GM18870 (cell line): ENCODE results near the gene DEAF1.
A peak's percentile ranks its signal among the peaks of the same experiment; 100 is the strongest.

ENCODE experiments used
- ATAC-seq: cut with Tn5 transposase; IDR thresholded peaks from one replicate; pipeline ENCODE4 v1.9.1; 2021; ENCODE audit warnings: moderate library complexity; ENCODE audit not compliant: unreplicated experiment

DEAF1 gene

DNA sequence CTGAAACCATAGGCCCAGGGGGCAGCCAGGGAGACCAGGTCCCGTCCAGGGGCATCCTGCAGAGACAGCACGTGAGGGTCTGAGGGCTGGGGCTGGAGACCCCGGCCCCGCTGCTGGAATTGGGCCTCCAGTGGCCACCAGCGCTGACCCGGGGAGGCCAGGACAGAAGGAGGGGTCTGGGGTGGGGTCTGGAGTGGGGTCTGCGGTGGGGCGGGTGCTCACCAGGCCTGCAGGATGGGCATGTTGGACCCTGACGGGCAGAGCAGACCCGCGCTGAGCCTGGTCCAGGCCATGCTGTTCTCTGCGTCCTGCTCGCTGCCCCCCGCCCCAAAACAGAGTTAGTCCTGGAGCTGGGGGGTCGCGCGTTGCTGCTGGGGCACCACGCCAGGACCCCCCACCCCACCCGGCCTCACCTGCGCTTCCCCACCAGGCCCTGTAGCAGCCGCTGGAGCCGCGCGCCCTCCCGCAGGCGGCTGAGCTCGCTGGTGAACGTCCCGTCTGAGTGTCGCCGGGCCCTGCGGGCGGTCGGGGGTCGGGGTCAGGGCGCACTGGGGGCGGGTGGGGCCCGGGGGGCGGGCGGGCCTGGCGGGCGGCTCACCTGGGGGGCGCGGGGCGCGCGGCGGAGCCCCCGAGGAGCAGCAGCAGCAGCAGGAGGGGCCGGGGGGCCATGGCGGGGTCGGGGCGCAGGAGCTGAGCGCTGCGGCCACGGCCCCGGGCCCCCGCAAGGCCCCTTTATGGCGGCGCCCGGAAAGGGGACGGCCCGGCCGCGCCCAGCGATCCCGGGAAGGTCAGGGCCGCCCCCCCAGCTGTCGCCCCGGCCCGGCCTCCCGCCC, 68.3 kb downstream of the DEAF1 start, which contains the start of gene SCT:
Gene SCT, minus strand, starts transcription at position 707 of the 833 bp plus-strand sequence. Its CDS starts 38 bp downstream, at position 669.
- ATAC-seq, result no peak

DNA sequence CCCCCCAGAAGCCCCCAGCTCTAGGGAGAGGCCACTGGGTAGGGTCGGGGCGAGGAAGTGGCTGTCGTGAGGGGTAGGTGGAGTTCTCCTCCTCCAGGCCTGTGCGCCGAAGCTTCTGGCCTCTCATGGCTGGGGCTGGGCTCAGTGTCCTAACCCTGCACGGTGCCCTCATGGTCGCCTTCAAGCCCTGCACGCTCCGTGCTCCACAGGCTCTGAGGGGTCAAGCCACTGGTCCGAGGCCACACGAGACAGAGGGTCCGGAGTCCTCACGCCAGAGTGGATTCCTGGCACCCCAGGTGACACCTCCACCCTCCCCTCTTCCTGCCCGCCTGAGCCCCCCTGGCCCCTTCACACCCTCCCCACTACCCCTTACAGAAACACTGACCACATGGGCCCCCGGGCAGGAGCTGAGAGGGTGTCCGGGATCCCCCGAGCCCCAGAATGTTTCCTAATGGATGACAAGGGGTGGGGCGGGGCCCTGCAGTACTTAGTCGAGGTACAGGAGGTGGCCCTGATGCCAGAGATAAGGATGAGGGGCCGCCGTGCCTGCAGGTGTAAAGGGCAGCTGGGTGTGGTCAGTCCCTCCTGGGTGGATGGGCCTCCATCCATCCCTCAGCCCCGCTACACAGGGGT, 69.3 kb downstream of the DEAF1 start:
- no peak for ATAC-seq

DNA sequence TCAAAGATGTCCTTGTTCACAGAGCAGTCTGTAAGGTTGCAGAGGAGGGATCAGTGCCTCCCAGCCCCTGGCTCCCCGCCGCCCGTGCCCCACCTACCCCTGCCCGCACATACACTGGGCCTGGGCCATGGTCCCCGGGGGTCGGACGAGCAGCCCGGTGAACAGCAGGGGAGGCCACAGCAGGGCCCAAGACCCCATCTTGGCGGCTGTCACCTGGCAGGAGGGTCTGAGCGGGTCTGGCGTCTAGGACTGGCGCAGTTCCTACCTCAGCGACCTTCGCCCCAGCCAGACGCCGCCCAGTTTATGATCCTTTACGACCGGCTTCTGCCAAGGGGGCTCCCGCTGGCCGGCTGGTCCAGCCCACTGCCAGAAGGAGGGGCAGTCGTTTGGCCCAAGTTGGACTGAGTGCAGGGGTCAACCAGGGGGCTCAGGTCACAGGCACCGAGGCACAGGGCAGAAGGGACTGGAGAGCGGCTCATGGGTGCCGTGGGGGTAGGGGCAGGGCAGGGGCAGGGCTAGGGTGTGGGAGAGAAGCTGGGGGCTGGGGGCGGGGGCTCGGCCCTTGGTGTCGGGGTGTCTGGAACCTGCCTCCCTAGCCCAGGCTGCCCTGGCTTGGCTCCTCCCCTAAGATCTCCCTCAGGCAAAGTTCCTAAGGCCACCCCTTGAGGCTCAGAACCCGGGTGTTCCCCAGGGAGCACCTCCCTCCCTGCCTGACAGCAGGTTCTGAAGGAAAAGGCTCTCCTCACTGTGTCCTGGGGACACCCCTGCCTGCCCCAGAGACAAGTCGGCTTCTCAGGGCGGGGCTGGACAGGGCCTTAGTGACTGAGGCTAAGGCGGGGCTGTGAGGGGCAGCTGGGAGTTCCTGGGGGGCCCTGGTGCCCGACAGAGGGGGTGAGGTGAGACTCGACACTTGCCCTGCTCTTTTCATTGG, 70.1 kb downstream of the DEAF1 start, which contains the start of gene CDHR5:
Gene CDHR5, minus strand, starts transcription at position 251 of the 931 bp plus-strand sequence. Its CDS starts 53 bp downstream, at position 198.
- no peak for ATAC-seq

DNA sequence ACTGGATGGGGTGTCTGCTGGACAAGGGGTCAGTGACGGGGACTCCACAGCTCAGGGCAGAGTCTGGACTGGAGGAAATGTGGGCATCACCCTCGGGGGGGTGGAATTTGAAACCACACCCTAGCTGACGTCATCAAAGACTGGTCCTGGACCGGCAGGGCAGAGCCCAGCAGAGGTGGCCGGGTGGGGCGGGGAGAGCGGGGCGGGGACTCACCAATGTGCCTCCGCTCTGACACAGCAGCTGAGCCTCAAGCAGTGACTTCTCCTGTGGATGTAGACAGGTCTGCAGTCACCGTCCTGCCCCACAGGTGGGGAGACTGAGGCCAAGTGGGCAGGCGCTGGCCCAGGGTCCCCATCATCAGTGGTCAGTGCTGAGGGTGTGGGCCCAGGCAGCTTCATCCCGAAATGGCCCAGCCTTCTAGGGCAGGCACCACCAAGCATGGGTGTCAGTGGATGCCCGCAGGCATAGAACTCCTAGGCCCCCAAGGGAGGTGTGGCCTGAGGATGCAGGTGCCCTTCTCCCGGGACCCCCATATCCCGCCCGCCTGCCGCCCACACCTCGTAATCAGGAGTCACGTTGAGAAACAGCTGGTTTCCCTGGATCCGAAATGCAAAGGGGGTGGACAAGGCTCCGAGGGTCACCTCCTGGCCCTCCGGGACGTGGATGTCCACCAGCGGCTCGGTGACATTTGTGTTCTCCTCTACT, 70.9 kb downstream of the DEAF1 start:
- no peak for ATAC-seq

DNA sequence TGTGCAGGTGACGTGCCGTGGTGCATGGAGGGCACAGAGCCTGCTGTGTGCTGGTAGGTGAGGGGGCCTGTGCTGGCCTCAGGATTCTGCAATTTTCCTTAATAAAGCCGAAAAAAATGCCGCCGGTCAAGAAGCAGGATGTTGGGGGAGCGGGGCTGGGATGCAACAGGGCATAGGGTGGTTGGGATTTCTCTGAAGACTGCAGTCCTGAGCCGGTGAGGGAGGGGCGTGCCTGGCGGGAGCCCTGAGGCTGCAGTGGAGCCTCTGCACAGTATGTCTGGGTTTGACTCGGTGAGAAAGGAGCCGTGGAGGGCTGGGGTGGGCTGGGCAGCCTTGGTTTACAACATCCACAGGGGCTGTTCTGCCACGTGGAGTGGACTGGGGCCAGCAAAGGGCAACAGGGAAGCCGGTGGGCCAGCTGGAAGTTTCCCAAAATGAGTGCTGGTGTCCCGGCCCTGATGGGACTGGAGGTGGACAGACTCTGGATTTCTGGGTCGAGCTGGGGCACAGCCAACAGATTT, 71.6 kb downstream of the DEAF1 start:
- ATAC-seq, result no peak

DNA sequence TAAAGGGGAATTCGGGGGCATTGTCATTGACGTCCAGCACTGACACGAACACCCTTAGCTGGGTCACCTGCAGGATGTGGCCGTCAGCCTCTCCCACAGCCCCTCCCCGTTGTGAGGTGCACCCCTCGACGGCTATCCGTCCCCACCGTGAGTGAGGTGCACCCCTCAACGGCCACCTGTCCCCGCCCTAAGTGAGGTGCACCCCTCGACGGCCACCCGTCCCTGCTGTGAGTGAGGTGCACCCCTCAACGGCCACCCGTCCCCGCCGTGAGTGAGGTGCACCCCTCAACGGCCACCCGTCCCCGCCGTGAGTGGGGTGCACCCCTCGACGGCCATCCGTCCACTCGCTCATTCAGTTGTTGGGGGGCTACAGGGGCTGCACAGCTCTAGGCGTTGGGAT, 73.2 kb downstream of the DEAF1 start:
- no peak for ATAC-seq

DNA sequence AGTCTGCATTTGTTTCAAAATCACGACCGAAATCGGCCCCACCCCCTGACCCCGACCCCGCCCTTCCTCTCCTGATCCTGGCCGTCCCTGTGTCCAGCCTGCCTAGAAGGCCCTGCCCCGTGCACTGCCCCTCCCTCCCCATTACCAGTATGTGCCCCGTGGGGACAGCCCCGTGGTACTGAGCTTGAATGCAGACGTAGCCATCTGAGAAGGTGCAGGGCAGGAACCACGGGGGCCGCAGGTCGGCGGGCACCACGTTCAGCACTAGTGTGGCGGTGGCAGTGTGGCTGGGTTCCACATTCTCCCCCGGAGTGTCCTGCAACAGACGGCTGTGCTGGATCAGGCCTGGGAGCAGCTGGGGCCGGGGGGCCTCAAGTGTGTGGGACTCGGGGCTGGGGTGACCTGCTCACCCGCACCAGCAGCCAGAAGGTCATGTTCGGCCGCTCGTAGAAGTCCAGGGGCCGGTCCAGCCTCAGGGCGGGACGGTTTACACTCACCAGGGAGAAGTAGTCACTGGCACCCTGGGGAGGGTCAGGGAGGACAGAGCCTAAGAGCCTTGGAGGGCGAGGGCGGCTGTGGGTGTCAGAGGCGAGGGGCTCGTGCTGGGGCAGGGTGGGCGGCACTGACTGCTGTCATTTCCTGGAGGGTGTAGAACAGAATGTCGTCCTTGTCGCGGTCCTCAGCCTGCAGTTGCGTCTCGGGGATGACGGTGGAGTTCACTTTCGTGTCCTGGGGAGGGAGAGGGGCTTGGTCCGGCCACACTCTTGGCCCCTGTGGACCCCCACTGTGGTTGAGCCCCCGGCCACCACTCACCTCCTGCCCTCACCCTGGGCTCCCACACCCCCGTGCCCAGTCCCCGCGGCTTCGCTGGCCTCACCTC, 73.8 kb downstream of the DEAF1 start:
- ATAC-seq, result no peak

DNA sequence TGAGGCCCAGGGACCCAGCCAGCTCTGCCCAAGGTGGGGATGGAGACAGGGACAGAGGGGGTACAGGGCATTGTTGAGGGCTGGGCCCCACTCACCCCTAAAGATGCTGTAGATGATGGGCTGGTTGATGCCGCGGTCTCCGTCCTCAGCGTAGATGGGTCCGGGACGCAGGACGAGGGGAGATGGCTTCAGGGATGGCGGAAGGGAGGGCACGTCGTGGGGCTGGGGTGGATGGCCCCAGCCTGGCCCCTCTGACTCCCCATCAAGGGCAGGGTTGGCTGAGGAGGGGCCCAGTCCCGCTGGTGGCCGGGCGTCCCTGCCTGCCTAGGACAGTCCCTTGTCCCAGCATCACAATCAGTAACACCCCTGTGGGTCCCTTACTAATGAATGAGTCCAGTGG, 74.8 kb downstream of the DEAF1 start:
- ATAC-seq, result no peak

DNA sequence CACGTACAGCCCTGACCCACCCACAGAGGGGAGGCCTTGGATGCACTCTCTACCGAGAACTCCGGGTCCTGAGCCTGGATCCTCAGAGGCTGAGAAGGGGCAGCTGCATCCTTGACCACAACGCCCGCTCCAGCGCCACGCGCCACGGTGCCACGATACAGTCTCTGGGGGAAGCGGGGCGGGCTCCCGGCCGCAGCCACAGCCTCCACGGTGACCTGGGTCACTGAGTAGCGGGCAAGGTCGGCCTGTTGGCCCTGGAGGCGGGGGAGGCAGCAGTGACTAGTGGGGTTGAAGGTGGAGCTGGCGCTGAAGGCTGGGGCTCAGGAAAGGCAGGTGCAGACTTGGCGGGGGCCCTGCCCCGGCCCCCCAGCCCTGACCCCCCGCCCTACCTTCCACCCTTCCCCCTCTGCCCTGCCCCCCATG, 75.4 kb downstream of the DEAF1 start:
- ATAC-seq, result no peak

DNA sequence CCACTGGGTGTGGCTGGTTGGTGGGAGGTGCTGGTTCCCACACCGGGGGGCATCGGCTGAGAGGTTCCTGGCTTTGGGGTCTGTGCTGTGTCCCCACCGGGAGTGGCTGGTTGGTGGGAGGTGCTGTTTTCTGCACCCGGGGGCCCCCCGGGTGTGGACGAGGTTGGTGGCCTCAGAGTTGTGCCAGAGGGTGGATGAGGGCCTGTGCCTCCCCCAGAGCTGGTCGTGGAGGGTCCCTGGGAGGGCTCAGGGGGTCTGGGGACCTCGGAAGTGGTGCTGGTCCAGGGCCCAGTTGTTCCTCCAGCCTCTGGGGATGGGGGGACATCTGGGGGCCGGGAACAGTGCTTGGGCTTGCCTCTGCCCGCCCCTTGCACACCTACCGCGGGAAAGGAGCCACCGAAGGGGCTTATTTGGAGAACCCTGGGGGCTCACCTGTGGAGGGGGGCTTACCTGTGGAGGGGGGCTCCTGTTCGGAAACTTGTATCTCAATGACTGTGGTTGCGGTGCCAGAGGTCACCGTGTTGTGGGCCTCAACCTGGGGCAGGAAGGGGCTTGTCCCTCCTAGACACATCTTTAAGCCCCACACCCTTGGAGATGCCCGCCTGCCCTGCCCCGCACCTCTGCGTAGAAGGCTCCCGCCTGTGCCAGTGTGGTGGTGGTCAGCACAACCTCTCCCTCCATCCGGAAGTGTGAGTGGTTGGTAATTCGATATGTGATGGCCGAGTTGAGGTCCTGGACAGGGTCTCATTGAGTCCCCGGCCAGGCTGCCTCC, 76.0 kb downstream of the DEAF1 start:
- no peak for ATAC-seq

DNA sequence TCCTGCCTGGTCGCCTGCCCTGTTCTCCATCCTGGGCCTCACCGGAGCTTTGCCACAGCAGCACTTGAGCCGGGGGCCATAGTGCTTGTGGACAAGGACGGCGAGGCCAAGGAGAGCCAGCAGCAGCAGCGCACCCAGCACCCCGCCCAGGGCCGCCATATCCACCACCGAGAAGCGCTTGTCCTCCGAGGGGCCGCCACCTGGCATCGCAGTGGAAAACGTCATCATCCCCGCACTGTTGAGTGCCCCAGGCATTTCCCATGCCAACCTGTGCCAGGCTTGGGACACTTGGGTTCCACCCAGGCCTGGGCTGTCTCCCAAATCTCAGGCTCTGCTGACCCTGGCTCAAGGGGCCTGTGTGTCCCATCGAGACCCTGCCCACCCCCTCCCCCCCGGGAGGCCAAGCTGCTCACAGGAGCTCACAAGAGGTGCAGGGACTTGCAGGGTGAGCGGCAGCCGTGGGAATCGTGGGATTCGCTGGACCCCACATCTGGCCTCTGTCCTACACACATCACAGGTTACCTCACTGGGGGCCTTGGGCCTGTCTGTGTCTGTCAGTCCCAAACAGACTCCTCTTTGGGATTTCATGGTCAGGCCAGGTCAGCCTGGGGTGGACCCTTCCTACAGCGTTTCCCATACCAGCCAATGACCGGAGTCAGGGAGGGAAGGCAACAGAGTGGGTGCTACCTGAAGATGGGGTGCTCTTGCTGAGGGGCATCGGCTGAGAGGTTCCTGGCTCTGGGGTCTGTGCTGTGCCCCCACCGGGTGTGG, 76.9 kb downstream of the DEAF1 start:
- no peak for ATAC-seq

DNA sequence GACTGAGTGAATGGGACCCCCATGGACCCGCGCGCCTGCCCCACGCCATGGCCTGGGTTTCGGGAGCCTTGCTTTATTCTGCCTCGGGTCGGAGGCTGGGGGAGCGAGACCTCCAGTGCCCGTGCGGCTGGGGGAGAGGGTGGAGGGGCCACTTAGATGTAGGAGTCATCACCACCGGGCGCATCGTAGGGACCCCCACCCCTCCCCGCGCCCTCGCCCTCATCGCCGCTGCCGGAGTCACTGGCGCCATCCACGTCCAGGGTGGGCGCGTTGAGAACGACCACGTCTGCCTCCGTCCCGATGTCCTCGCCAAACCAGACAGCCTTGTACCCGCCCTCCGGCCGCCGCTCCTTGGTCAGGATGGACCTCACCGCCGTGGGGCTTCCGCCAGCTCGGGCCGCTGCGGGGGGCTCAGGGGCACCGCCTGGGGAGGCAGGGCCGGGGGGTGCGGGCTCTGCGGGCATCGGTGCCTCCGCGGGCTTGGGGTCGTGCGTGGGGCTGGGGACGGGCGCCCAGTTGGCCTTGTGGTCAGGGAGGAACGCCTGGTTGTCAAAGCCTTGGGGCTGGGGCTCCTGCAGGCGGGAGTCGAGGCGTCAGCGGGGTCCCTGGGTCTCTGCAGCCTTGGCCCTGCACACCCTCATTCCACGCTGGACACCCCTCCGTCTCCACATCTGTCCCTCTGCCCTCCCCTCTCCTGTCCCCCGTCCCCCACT, 77.7 kb downstream of the DEAF1 start:
- ATAC-seq, result no peak

DNA sequence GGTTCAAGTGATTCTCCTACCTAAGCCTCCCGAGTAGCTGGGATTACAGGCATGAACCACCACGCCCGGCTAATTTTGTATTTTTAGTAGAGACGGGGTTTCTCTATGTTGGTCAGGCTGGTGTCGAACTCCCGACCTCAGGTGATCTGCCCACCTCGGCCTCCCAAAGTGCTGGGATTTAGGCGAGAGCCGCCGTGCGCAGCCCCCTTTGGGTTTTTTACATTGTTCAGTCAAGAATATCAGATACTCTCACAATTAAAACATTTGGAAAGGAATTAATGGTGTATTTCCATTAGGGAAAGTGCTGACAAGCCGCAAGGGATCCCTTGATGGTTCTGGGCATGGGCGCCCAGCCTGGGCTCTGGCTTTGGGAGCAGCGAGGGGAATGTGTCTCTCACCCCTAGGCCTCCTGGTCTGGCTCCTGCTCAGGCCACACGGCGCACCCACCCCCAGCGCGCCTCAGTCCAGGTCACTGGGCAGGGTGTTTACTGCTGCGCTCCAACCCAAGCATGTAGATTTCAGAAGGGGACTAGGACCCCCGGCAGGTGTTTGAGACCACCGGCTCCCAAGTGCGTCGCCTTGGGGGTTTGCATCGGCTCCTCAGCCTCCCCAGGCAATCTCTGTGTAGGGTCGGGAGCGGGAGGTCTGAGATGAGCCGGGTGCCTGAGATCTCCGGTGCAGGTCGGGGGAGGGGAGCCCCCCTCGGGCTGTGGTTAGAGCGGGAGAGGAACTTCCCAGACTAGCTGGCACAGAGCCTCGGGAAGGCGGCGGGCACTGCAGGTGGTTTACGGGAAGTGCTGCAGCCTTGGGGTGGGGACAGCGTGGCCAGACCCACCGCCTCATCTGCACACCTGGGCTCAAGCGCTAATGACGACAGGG, 78.5 kb downstream of the DEAF1 start:
- no peak for ATAC-seq

DNA sequence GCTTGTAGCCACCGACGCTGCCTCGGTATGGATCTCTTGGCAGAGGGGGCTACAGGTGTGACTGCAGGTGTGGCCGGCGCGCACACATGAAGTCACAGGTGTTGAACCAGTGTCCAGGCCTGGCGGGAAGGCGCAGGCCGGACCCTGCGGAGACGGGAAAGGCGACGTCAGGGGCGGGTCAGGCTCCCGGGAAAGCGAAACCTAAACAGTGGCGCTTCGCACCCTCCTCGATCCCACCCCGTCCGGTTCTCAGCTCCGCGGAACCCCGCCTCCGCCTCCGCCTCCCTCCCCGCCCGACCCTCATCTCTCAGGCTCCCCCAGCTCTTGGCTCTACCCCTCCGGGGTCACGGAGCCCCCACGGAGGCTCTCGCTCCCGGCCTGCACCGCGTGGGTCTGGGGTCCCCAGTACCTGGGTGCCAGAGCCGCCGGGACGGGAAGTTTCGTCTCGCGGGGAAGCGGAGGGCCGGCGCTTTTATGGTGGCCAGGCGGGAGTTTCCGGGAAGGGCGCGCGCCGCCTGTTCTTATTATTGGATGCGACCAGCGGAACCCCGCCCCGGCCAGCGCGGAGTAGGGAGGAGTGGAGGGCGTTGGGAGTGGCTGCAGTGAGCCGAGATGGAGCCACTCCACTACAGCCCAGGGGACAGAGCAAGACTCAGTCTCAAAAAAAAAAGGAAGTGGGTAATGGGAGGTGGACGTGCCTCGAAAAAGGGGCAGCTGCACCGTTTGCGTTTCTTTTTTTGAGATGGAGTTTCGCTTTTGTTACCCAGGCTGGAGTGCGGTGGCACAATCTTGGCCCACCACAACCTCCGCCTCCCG, 79.3 kb downstream of the DEAF1 start, which contains the start of gene IRF7:
Gene IRF7, minus strand, starts transcription at position 447 of the 816 bp plus-strand sequence. CDS start 586 bp downstream, outside the sequence.
- ATAC-seq, result peak; percentile 62
